GM18498 (cell line): ENCODE data around the gene EFCAB8.

ENCODE experiments used
- ATAC-seq: cut with Tn5 transposase; IDR thresholded peaks from one replicate; pipeline ENCODE4 v1.9.1; 2021; ENCODE audit warnings: mild to moderate bottlenecking, moderate library complexity; ENCODE audit not compliant: unreplicated experiment

EFCAB8 gene

GRCh38 chr20:32858701-32859372, at the start of gene EFCAB8:
TSS of gene EFCAB8 (plus strand) at chr20:32858923. CDS start at chr20:32863793, 4,870 bp downstream.
- no peak for ATAC-seq

GRCh38 chr20:32809907-32810306, 48.8 kb upstream of the EFCAB8 start:
- no peak for ATAC-seq

- ATAC-seq = no peak
Measured at GRCh38 chr20:32810941-32811340, 47.8 kb upstream of the EFCAB8 start.

- ATAC-seq = no peak
Measured at GRCh38 chr20:32811886-32812285, 46.8 kb upstream of the EFCAB8 start.

- peak; percentile 69 for ATAC-seq
Measured at GRCh38 chr20:32819992-32820697, 38.6 kb upstream of the EFCAB8 start.

- no peak for ATAC-seq
Measured at GRCh38 chr20:32820698-32821377, 37.9 kb upstream of the EFCAB8 start.

GRCh38 chr20:32822225-32822624, 36.5 kb upstream of the EFCAB8 start:
- no peak for ATAC-seq

GRCh38 chr20:32823078-32823477, 35.6 kb upstream of the EFCAB8 start:
- ATAC-seq = no peak

- no peak for ATAC-seq
Measured at GRCh38 chr20:32823737-32824588, 34.8 kb upstream of the EFCAB8 start.

GRCh38 chr20:32828029-32828680, 30.6 kb upstream of the EFCAB8 start:
- no peak for ATAC-seq

GRCh38 chr20:32829311-32830005, 29.3 kb upstream of the EFCAB8 start:
- ATAC-seq = no peak

GRCh38 chr20:32830437-32830836, 28.3 kb upstream of the EFCAB8 start:
- no peak for ATAC-seq

- no peak for ATAC-seq
Measured at GRCh38 chr20:32831982-32832381, 26.7 kb upstream of the EFCAB8 start.

- no peak for ATAC-seq
Measured at GRCh38 chr20:32832664-32833063, 26.1 kb upstream of the EFCAB8 start.

GRCh38 chr20:32834972-32835371, 23.8 kb upstream of the EFCAB8 start:
- no peak for ATAC-seq

- no peak for ATAC-seq
Measured at GRCh38 chr20:32837157-32837556, 21.6 kb upstream of the EFCAB8 start.

- no peak for ATAC-seq
Measured at GRCh38 chr20:32839227-32839981, 19.3 kb upstream of the EFCAB8 start.

- no peak for ATAC-seq
Measured at GRCh38 chr20:32839982-32840285, 18.8 kb upstream of the EFCAB8 start.

- no peak for ATAC-seq
Measured at GRCh38 chr20:32841174-32841573, 17.5 kb upstream of the EFCAB8 start.
